Endodermal cell (in vitro differentiated cells): ENCODE data around the gene ITGB1BP1. TPM values are rescaled to one million over a fixed set of nuclear protein-coding genes. Genes with fewer than 3 reads are reported as not detected.
A peak's percentile ranks its signal among the peaks of the same experiment; 100 is the strongest.

Source experiments
- DNase-seq: peaks from one replicate; pipeline ENCODE4 v3.0.0-alpha.2; 2017
- H3K27ac ChIP-seq: 2 replicates; pipeline ENCODE4 v1.5.1; 2013; ENCODE audit warnings: mild to moderate bottlenecking, low read depth, low read length, moderate library complexity
- H3K27me3 ChIP-seq: 2 replicates; pipeline ENCODE4 v1.6.1; 2013; ENCODE audit warnings: mild to moderate bottlenecking, low read length, moderate library complexity; ENCODE audit not compliant: insufficient read depth, control insufficient read depth, poor library complexity, severe bottlenecking
- H3K36me3 ChIP-seq: 2 replicates; pipeline ENCODE4 v1.7.0; 2013; ENCODE audit warnings: mild to moderate bottlenecking, low read length, moderate library complexity; ENCODE audit not compliant: control insufficient read depth, insufficient read depth
- H3K4me1 ChIP-seq: one replicate; pipeline ENCODE4 v1.7.0; 2013; ENCODE audit warnings: low read length; ENCODE audit not compliant: control insufficient read depth, insufficient read depth
- H3K4me3 ChIP-seq: 2 replicates; pipeline ENCODE4 v1.5.1; 2013; ENCODE audit warnings: mild to moderate bottlenecking, low read length, moderate library complexity
- H3K9ac ChIP-seq: 2 replicates; pipeline ENCODE4 v1.6.1; 2013; ENCODE audit warnings: mild to moderate bottlenecking, low read length, moderate library complexity; ENCODE audit not compliant: poor library complexity, severe bottlenecking; ENCODE audit errors: extremely low read depth
- H3K9me3 ChIP-seq: 2 replicates; pipeline ENCODE4 v1.6.1; 2013; ENCODE audit warnings: mild to moderate bottlenecking, low read length, moderate library complexity; ENCODE audit not compliant: control insufficient read depth
- H3K27ac Mint-ChIP-seq: 2 replicates; pipeline ENCODE4 v1.8.0; 2020; ENCODE audit warnings: mixed read lengths
- H3K27me3 Mint-ChIP-seq: 2 replicates; pipeline ENCODE4 v1.8.0; 2021; ENCODE audit warnings: mild to moderate bottlenecking, mixed read lengths; ENCODE audit not compliant: insufficient read depth
- H3K36me3 Mint-ChIP-seq: 2 replicates; pipeline ENCODE4 v1.8.0; 2020; ENCODE audit warnings: low read depth, mixed read lengths
- H3K4me1 Mint-ChIP-seq: 2 replicates; pipeline ENCODE4 v1.8.0; 2020; ENCODE audit warnings: mixed read lengths
- H3K4me3 Mint-ChIP-seq: 2 replicates; pipeline ENCODE4 v1.8.0; 2020; ENCODE audit warnings: mild to moderate bottlenecking, moderate library complexity, mixed read lengths
- H3K9me3 Mint-ChIP-seq: 2 replicates; pipeline ENCODE4 v1.8.0; 2020; ENCODE audit warnings: mild to moderate bottlenecking, mixed read lengths
- WGBS, 2 experiments: methylation state at CpG; one replicate each; pipeline versions ENCODE4 v1.1.5 to v1.1.7; 2013; ENCODE audit warnings: missing lambda C conversion rate in 2 of 2, mixed read lengths in 1 of 2; ENCODE audit not compliant: insufficient coverage in 1 of 2, insufficient read length in 1 of 2; 5-methylcytosine and 5-hydroxymethylcytosine counted together
- total RNA-seq, 2 donors: library from RNA; stranded (reverse); fragmentation: NEBNext Ultra II Directional in 1 of 2; extraction: Animal tissue kit (Norgen Biotek cat#: 25700) in 1 of 2; gene quantifications; 2 replicates in 1 of 2; 3 replicates in 1 of 2; pipeline ENCODE4 v1.2.1, GENCODE V29; 2021
- TF ChIP-seq, protein P1 (sequence below): fragments of 200-600 bp; sonication (generic); conservative IDR thresholded peaks from 2 replicates; pipeline ENCODE4 v1.5.0; 2021; ENCODE audit warnings: antibody characterized with exemption, mild to moderate bottlenecking

ITGB1BP1 gene
- total RNA-seq, 2 donors from 2014 or later = 34.9 to 58.9 TPM

DNA sequence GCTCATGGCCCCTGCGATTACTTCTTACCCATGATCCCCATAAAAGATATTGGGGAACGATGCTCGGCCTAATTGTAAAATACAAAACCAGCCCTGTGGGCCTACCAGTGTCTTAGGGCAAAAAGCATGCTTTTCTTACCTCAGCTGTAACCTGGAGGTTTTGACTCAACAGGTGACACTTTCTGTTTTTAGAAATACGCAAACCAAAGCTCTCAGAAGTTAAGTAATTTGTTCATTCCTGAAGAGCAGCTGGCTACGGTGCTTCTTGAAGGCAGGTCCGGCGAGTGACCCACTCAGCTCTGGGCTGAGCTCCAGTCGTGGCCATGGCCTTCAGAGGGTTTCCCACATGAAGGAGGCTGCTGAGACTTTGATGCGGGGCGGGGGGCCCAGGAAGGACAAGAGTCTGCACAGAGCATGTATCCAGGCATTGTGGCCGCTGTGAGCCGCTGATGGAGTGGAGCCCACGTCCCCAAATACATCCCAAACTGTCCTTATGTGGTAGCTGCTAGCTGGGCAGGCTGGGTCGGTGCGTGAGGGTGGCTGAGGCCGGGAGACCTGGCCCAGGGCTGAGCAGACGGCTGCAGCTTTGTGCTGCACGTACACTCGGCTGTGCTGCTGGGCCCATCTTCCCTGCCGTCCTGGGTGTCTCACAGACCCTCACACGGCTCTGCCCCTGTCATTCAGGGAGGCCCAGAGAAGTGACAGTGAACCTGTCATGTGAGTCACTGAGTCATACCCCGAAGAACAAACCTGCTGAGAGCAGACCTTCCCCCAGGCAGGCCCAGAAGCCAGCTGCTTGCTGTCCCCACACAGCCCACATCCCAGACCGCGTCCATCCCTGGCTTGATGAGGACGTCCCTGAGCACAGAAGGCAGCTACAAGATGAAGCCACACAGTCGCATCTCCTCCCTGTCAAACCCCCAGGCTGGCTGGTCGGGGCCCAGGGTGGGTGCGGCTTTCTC is 34.1 kb downstream of the ITGB1BP1 start:
- Histone ChIP-seq H3K9ac (no peak overlapping the region), H3K27me3 (no peaks in the 10 kb centered on the region), H3K36me3 (peaks cover 9% of the 10 kb centered on the region), H3K9me3 (no peaks in the 10 kb centered on the region), H3K4me1 (peaks cover 5% of the 10 kb centered on the region), H3K4me3 (no peak overlapping the region), H3K27ac (no peak overlapping the region)
- Mint-ChIP-seq H3K9me3 (no peaks in the 10 kb centered on the region), H3K27me3 (no peaks in the 10 kb centered on the region), H3K4me3 (no peak overlapping the region), H3K4me1 (peaks cover 17% of the 10 kb centered on the region), H3K36me3 (peaks cover 3% of the 10 kb centered on the region), H3K27ac (no peak overlapping the region)
- DNase-seq = peak; percentile 55
- TF ChIP-seq, protein P1, sequence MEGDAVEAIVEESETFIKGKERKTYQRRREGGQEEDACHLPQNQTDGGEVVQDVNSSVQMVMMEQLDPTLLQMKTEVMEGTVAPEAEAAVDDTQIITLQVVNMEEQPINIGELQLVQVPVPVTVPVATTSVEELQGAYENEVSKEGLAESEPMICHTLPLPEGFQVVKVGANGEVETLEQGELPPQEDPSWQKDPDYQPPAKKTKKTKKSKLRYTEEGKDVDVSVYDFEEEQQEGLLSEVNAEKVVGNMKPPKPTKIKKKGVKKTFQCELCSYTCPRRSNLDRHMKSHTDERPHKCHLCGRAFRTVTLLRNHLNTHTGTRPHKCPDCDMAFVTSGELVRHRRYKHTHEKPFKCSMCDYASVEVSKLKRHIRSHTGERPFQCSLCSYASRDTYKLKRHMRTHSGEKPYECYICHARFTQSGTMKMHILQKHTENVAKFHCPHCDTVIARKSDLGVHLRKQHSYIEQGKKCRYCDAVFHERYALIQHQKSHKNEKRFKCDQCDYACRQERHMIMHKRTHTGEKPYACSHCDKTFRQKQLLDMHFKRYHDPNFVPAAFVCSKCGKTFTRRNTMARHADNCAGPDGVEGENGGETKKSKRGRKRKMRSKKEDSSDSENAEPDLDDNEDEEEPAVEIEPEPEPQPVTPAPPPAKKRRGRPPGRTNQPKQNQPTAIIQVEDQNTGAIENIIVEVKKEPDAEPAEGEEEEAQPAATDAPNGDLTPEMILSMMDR = no peak
- 91 to 97% methylated on average over 20 to 28 of the region's 28 CpGs for WGBS, 2 experiments

DNA sequence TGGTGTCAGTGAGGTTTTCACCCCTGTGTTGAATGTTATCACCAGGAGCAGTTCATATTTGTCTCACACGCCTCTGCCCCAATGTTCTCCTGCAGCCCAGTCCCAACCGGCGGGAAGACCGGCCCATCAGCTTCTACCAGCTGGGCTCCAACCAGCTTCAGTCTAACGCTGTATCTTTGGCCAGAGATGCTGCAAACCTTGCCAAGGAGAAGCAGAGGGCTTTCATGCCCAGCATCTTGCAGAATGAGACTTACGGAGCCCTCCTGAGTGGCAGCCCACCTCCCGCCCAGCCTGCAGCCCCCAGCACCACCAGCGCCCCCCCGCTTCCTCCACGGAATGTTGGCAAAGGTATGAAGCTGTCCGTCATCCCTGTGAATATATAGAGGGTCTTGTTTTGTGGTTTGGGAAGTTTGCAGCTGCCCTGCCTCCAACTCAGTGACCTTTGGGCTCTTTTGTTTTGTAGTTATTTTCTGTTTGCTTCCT is 35.1 kb downstream of the ITGB1BP1 start:
- Histone ChIP-seq H3K27ac (no peak overlapping the region), H3K27me3 (no peaks in the 10 kb centered on the region), H3K36me3 (peaks cover 12% of the 10 kb centered on the region), H3K9me3 (no peaks in the 10 kb centered on the region), H3K9ac (no peak overlapping the region), H3K4me3 (no peak overlapping the region), H3K4me1 (peaks cover 4% of the 10 kb centered on the region)
- Mint-ChIP-seq H3K36me3 (peaks cover 3% of the 10 kb centered on the region), H3K27ac (no peak overlapping the region), H3K27me3 (no peaks in the 10 kb centered on the region), H3K4me1 (peaks cover 12% of the 10 kb centered on the region), H3K4me3 (no peak overlapping the region), H3K9me3 (no peaks in the 10 kb centered on the region)
- 92 to 100% methylated on average over 5 to 11 of the region's 11 CpGs for WGBS, 2 experiments
- TF ChIP-seq, protein P1 = no peak
- no peak for DNase-seq

DNA sequence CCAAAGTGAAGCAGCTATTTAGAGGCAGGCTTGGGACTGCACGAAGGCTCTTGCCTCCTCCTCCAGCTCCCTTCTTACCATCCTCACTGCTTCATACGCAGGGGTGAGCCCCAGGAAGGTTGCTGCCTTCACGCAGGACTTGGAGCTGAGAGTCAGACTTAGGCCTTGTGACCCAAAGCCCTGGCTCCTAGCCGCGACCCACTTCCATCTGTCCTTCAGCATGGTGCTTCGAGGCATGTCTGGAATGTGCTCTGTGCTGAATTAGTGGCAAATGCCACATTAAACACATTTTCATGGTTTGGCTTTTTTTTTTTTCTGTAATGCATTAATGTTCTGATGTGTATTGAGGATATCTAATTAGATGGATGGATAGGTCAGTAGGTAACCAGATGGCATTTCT is 37.5 kb downstream of the ITGB1BP1 start:
- Mint-ChIP-seq H3K4me1 (peaks cover 13% of the 10 kb centered on the region), H3K27me3 (no peaks in the 10 kb centered on the region), H3K36me3 (peaks cover 2% of the 10 kb centered on the region), H3K4me3 (no peak overlapping the region), H3K9me3 (no peaks in the 10 kb centered on the region), H3K27ac (no peak overlapping the region)
- Histone ChIP-seq H3K9ac (no peak overlapping the region), H3K4me3 (no peak overlapping the region), H3K27ac (no peak overlapping the region), H3K4me1 (no peaks in the 10 kb centered on the region), H3K27me3 (no peaks in the 10 kb centered on the region), H3K9me3 (no peaks in the 10 kb centered on the region), H3K36me3 (peaks cover 14% of the 10 kb centered on the region)
- peak; percentile 49 for DNase-seq
- TF ChIP-seq, protein P1 = no peak
- WGBS, 2 experiments = 92 to 94% methylated on average over 5 to 6 of the region's 6 CpGs
